Adrenal gland (tissue), 12 donors: ENCODE results near the gene PTPRN2. TPM values are rescaled to one million over a fixed set of nuclear protein-coding genes. Genes with fewer than 3 reads are reported as not detected.

ENCODE experiments used
- DNase-seq, 7 donors: peaks; one replicate each; pipeline ENCODE4 v3.0.0-alpha.2; 2019 to 2020
- H3K27ac ChIP-seq, 5 donors: fragments of 200-600 bp; sonication (generic) in 4 of 5; 1 replicate in 3 of 5; 2 replicates in 2 of 5; pipeline versions ENCODE4 v1.5.1 to v1.8.0; 2016 to 2020; ENCODE audit warnings: mild to moderate bottlenecking in 1 of 5
- H3K27me3 ChIP-seq: fragments of 200-600 bp; 2 replicates; pipeline ENCODE4 v1.8.0; 2021
- H3K36me3 ChIP-seq, 2 donors: fragments of 200-600 bp; replicated peaks in 1 of 2; 1 replicate in 1 of 2; 2 replicates in 1 of 2; pipeline versions ENCODE4 v1.5.1 to v1.8.0; 2018 to 2022
- H3K4me1 ChIP-seq, 2 donors: fragments of 200-600 bp; replicated peaks in 1 of 2; 1 replicate in 1 of 2; 2 replicates in 1 of 2; pipeline versions ENCODE4 v1.5.1 to v1.8.0; 2018 to 2021
- H3K4me3 ChIP-seq, 4 donors: fragments of 200-600 bp; sonication (generic) in 3 of 4; one replicate each; pipeline ENCODE4 v1.5.1; 2016 to 2018
- H3K9me3 ChIP-seq, 3 donors: fragments of 200-600 bp; sonication (generic) in 1 of 3; replicated peaks in 1 of 3; 1 replicate in 2 of 3; 2 replicates in 1 of 3; pipeline versions ENCODE4 v1.5.1 to v1.8.0; 2016 to 2021
- CTCF ChIP-seq, 6 experiments: fragments of 450-650 bp in 4 of 6; fragments of 200-600 bp in 2 of 6; sonication (generic) in 1 of 6; IDR thresholded peaks; 1 replicate in 5 of 6; 2 replicates in 1 of 6; pipeline versions ENCODE4 v1.5.1 to v1.8.0; 2016 to 2021; ENCODE audit warnings: antibody characterized with exemption in 6 of 6, mild to moderate bottlenecking in 2 of 6, moderate library complexity in 1 of 6
- POLR2A ChIP-seq, 2 donors: fragments of 450-650 bp; IDR thresholded peaks; one replicate each; pipeline ENCODE4 v1.6.1; 2017; ENCODE audit warnings: antibody characterized with exemption in 2 of 2, mild to moderate bottlenecking in 2 of 2, moderate library complexity in 1 of 2
- WGBS, 4 donors: extraction: QIAGEN DNeasy Blood & Tissue Kit in 2 of 4; methylation state at CpG; one replicate each; pipeline versions ENCODE4 v1.1.5 to v1.1.7; 2013 to 2017; 5-methylcytosine and 5-hydroxymethylcytosine counted together
- intact Hi-C, 2 donors: fragments of 100-400 bp; cut with DNase I; formaldehyde crosslinking; loops; one replicate each; pipeline versions ENCODE4 v1.14.1 to v1.15.0; 2022 to 2023
- polyA plus RNA-seq, 3 donors: library from polyadenylated mRNA; stranded (reverse); fragments of 200-250 nt in 2 of 3; fragments of 350-450 nt in 1 of 3; fragmentation: Illumina TruSeq in 1 of 3; extraction: RNeasy Lipid Tissue Mini Kit (QIAGEN cat#74804) in 1 of 3; gene quantifications; one replicate each; pipeline ENCODE4 v1.2.3, GENCODE V29; 2013 to 2014
- total RNA-seq, 9 donors: library from RNA; depleted of rRNA in 4 of 9; stranded (reverse); fragments of >200 nt in 4 of 9; fragments of 120-200 nt in 1 of 9; fragmentation: NEBNext Ultra II Directional in 1 of 9; extraction: Animal tissue kit (Norgen Biotek cat#: 25700) in 1 of 9; gene quantifications; one replicate each; pipeline versions ENCODE4 v1.1.0 to v1.2.4, GENCODE V29; 2013 to 2023
- donor health status: healthy with polysubstance abuse.
- donor health status: Bipolar disorder and iron deficiency.
- donor health status: DM: yes; HTN: yes; CAD: no.
- donor health status: DM: no; HTN: no; CAD: no.
- donor health status: DM: no; HTN: no; CAD: no.
- donor health status: DM: yes; HTN: yes; CAD: no.

The PTPRN2 gene
- total and polyA plus RNA-seq, 12 donors = 2.2 to 16.2 (median 3.4) TPM

DNA sequence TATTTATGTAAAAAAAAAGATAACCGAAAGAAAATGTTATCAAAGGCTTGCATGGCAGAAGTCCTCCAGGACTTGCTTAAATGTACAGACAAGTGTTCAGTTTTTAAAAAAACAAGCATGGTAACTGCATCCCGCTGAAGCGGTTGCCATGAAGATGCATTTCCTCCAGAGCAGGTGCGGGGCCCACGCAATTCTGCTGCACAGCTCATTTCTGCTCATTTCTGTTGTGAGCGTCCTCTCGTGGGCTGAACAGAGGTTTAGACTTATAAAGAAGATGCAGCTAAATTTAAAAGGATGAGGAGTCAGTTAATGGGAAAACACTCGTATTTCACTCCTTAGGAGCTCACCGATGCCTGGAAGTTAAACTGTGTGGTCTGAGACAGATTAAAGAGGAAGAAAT lies 1003.2 kb downstream of the PTPRN2 start:
- intact Hi-C loops = no loop called here
- H3K9me3 ChIP-seq = no peaks in the 10 kb centered on the region
- H3K27ac ChIP-seq = no peak overlapping the region
- H3K4me3 ChIP-seq = no peak overlapping the region
- 75 to 93% (median 85%) methylated on average over 7 to 9 of the region's 9 CpGs for WGBS, 4 donors
- no peaks in the 10 kb centered on the region for H3K27me3 ChIP-seq
- TF ChIP-seq POLR2A (IDR thresholded peaks at IDR 0.05) (no peak), CTCF (IDR thresholded peaks at IDR 0.05) (no peak)
- H3K36me3 ChIP-seq = no peaks in the 10 kb centered on the region
- DNase-seq = no peak
- no peaks in the 10 kb centered on the region for H3K4me1 ChIP-seq

DNA sequence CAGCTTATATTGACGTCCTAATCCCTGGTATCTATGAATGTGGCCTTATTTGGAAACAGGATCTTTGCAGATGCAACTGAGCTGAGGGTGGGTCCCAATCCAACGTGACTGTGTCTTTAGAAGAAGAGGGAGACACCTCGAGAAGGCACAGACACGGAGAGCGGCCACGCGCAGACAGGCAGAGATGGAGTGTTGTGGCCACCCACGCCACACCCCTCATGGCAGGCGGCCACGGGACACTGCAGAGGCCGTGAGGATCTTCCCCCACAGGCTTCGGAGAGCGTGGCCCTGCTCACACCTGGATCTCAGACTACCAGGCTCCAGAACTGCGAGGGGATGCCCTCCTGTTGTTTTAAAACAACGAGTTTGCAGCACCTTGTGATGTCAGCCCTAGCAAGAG lies 1005.9 kb downstream of the PTPRN2 start:
- Histone ChIP-seq H3K27ac (no peak overlapping the region), H3K36me3 (no peaks in the 10 kb centered on the region), H3K4me3 (no peak overlapping the region), H3K4me1 (no peaks in the 10 kb centered on the region), H3K9me3 (no peaks in the 10 kb centered on the region), H3K27me3 (no peaks in the 10 kb centered on the region)
- 70 to 76% (median 73%) methylated on average over 15 of the region's 15 CpGs for WGBS, 4 donors
- intact Hi-C loops = no loop called here
- TF ChIP-seq CTCF (IDR thresholded peaks at IDR 0.05) (no peak), POLR2A (IDR thresholded peaks at IDR 0.05) (no peak)
- no peak for DNase-seq

- Histone ChIP-seq H3K9me3 (no peaks in the 10 kb centered on the region), H3K36me3 (no peaks in the 10 kb centered on the region), H3K27ac (no peak overlapping the region), H3K4me1 (no peaks in the 10 kb centered on the region), H3K4me3 (no peak overlapping the region), H3K27me3 (no peaks in the 10 kb centered on the region)
- intact Hi-C loops = no loop called here
- no peak for DNase-seq
- TF ChIP-seq POLR2A (IDR thresholded peaks at IDR 0.05) (no peak), CTCF (IDR thresholded peaks at IDR 0.05) (no peak)
- WGBS, 4 donors = 70 to 74% (median 72%) methylated on average over 4 to 10 of the region's 10 CpGs
Measured at GRCh38 chr7:157580324-157580723, 1007.3 kb downstream of the PTPRN2 start.

DNA sequence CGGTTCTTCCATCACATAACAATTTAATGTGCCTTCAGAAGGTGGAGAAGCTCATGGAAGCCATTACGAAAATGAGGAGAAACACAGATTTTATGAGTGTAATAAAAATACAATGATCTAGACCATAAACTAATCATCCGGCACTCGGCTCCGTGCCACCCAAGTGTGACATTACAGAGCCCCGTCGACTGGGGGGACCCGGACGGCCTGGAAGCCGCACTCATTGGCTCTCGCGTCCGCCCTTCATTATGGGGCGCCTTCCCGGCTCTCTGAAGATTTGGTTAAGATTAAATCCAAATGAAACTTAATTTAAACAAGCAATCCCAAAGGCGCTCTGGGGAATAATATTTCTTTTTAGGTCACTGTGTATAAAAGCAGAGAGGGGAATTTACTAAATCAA lies 1008.2 kb downstream of the PTPRN2 start:
- DNase-seq = no peak
- intact Hi-C loops = no loop called here
- H3K4me3 ChIP-seq = no peak overlapping the region
- no peak overlapping the region for H3K27ac ChIP-seq
- TF ChIP-seq POLR2A (IDR thresholded peaks at IDR 0.05) (no peak), CTCF (IDR thresholded peaks at IDR 0.05) (no peak)
- H3K36me3 ChIP-seq = no peaks in the 10 kb centered on the region
- H3K4me1 ChIP-seq = no peaks in the 10 kb centered on the region
- no peaks in the 10 kb centered on the region for H3K27me3 ChIP-seq
- WGBS, 4 donors = 74 to 82% (median 75%) methylated on average over 16 of the region's 16 CpGs
- H3K9me3 ChIP-seq = no peaks in the 10 kb centered on the region
